ENCODE results near the gene TOMM5.

DNA sequence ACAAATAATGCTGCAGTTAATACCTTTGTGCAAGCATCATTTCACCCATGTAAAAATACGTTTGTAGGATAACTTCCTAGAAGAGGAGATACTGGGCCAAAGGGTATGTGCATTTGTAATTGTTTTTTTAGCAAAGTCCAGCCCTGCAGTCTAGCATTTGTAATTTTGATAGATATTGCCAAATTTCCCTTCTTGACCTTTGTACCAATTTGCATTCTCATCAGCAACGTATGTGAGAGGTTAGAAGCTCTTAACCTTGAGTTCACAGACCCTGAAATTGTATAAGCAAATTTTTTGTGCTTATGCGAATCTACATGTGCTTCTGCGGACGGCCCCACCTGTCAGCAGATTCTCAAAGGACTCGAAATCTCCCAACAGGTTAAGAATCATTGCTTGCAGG is 18.6 kb upstream of the TOMM5 start:
- TF ChIP-seq, protein P1, sequence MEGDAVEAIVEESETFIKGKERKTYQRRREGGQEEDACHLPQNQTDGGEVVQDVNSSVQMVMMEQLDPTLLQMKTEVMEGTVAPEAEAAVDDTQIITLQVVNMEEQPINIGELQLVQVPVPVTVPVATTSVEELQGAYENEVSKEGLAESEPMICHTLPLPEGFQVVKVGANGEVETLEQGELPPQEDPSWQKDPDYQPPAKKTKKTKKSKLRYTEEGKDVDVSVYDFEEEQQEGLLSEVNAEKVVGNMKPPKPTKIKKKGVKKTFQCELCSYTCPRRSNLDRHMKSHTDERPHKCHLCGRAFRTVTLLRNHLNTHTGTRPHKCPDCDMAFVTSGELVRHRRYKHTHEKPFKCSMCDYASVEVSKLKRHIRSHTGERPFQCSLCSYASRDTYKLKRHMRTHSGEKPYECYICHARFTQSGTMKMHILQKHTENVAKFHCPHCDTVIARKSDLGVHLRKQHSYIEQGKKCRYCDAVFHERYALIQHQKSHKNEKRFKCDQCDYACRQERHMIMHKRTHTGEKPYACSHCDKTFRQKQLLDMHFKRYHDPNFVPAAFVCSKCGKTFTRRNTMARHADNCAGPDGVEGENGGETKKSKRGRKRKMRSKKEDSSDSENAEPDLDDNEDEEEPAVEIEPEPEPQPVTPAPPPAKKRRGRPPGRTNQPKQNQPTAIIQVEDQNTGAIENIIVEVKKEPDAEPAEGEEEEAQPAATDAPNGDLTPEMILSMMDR (conservative IDR thresholded peaks at IDR 0.05 in 1 of 2, IDR thresholded peaks at IDR 0.05 in 1 of 2; ENCODE audit: low read depth in 1 of 2, low read length in 2 of 2) = no peak
- TF ChIP-seq EZH2 (IDR thresholded peaks at IDR 0.05; ENCODE audit: low read length, missing control alignments) = no peak
